ENCODE data around the gene ANKRD63.

The ANKRD63 gene

DNA sequence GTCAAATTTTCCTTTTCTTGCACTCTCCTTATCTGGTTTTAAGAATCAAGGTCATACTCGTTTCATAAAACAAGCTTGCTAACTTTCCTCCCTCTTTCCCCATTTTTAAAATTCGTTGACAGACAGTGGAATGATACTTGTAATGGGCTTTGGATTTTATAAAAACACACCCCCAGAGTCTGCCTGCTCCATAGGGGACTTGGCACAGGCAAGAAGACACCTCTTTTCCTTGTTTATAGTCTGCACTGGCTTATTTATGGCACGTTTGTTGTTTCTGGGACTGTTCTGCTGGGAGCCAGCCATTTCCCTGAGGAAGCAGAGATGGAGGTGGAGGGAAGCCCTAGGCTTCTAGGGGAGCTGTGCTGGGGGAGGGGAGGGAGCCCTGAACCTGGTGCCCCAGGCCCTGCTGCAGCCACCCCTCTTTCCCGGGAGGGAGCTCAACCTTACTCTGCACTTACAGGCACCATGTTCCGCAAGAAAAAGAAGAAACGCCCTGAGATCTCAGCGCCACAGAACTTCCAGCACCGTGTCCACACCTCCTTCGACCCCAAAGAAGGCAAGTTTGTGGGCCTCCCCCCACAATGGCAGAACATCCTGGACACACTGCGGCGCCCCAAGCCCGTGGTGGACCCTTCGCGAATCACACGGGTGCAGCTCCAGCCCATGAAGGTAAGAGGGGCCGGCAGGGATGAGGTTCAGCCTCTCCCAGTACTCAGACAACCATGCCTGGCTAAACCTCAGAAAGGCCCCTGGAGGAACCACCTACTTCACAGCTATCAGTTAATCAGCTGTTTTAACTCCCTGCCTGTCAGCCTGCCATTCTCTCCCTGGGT, 18.3 kb downstream of the ANKRD63 start:
- no peak for ATAC-seq
- TF ChIP-seq ZNF70 (CRISPR knock-in tag; IDR thresholded peaks at IDR 0.05) (no peak), ZNF565 (CRISPR knock-in tag; conservative IDR thresholded peaks at IDR 0.05; ENCODE audit: low read depth) (no peak), ZFP3 (CRISPR knock-in tag; IDR thresholded peaks at IDR 0.05) (no peak), ARNTL (CRISPR knock-in tag; IDR thresholded peaks at IDR 0.05; ENCODE audit: borderline replicate concordance, low read depth) (no peak), SNAI2 (CRISPR knock-in tag; IDR thresholded peaks at IDR 0.05) (no peak)
- TF ChIP-seq, protein P1, sequence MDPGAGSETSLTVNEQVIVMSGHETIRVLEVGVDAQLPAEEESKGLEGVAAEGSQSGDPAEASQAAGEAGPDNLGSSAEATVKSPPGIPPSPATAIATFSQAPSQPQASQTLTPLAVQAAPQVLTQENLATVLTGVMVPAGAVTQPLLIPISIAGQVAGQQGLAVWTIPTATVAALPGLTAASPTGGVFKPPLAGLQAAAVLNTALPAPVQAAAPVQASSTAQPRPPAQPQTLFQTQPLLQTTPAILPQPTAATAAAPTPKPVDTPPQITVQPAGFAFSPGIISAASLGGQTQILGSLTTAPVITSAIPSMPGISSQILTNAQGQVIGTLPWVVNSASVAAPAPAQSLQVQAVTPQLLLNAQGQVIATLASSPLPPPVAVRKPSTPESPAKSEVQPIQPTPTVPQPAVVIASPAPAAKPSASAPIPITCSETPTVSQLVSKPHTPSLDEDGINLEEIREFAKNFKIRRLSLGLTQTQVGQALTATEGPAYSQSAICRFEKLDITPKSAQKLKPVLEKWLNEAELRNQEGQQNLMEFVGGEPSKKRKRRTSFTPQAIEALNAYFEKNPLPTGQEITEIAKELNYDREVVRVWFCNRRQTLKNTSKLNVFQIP (CRISPR knock-in tag; IDR thresholded peaks at IDR 0.05; ENCODE audit: borderline replicate concordance, low read depth) = no peak

DNA sequence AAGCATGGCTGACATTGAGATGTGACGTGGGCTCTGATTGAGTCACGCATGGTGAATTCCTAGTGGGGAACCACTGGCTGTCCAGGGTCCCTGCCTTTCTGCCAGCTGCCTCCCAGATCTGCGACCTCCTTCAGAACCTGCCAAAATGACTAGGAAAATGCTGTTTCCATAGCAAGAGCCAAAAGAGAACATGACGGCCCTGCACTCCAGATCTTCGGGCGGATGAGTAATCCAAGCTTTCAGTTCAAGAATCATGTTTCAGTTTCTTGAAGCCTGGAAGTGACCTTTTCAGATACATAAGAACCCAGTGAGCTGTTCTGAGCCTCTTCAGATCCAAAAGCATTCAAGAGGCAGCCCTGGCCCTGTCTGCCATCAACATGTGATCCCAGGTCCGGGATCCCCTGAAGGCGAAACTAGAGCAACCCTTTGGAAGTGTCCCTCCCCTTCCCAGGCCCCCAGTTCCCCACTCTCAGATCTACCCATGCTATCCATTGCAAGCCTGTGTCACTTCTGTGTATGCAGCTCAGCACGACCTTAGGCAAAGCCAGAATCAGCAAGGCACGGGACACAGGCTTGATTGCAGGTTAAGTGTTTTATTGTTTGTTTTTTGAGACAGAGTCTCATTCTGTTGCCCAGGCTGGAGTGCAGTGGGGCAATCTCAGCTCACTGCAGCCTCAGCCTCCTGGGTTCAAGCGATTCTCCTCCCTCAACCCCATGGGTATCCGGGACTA, 19.7 kb downstream of the ANKRD63 start:
- peak; percentile 12; the same call in 2 of the 3 replicates for ATAC-seq
- TF ChIP-seq ZNF8 (CRISPR knock-in tag; IDR thresholded peaks at IDR 0.05) = no peak
- no peak for TF ChIP-seq ARNTL (CRISPR knock-in tag; IDR thresholded peaks at IDR 0.05; ENCODE audit: borderline replicate concordance, low read depth)
- TF ChIP-seq ZNF70 (CRISPR knock-in tag; IDR thresholded peaks at IDR 0.05) = no peak
- TF ChIP-seq TOX (CRISPR knock-in tag; IDR thresholded peaks at IDR 0.05; ENCODE audit: borderline replicate concordance) = no peak
- TF ChIP-seq, protein P1 (CRISPR knock-in tag; IDR thresholded peaks at IDR 0.05; ENCODE audit: borderline replicate concordance, low read depth) = no peak
- no peak for TF ChIP-seq ZFP30 (CRISPR knock-in tag; IDR thresholded peaks at IDR 0.05)
- no peak for TF ChIP-seq ISL1 (CRISPR knock-in tag; IDR thresholded peaks at IDR 0.05)
- TF ChIP-seq, protein P2, sequence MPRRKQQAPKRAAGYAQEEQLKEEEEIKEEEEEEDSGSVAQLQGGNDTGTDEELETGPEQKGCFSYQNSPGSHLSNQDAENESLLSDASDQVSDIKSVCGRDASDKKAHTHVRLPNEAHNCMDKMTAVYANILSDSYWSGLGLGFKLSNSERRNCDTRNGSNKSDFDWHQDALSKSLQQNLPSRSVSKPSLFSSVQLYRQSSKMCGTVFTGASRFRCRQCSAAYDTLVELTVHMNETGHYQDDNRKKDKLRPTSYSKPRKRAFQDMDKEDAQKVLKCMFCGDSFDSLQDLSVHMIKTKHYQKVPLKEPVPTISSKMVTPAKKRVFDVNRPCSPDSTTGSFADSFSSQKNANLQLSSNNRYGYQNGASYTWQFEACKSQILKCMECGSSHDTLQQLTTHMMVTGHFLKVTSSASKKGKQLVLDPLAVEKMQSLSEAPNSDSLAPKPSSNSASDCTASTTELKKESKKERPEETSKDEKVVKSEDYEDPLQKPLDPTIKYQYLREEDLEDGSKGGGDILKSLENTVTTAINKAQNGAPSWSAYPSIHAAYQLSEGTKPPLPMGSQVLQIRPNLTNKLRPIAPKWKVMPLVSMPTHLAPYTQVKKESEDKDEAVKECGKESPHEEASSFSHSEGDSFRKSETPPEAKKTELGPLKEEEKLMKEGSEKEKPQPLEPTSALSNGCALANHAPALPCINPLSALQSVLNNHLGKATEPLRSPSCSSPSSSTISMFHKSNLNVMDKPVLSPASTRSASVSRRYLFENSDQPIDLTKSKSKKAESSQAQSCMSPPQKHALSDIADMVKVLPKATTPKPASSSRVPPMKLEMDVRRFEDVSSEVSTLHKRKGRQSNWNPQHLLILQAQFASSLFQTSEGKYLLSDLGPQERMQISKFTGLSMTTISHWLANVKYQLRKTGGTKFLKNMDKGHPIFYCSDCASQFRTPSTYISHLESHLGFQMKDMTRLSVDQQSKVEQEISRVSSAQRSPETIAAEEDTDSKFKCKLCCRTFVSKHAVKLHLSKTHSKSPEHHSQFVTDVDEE (CRISPR knock-in tag; IDR thresholded peaks at IDR 0.05) = no peak
- TF ChIP-seq ZC3H10 (CRISPR knock-in tag; IDR thresholded peaks at IDR 0.05) = no peak
- TF ChIP-seq, protein P3, sequence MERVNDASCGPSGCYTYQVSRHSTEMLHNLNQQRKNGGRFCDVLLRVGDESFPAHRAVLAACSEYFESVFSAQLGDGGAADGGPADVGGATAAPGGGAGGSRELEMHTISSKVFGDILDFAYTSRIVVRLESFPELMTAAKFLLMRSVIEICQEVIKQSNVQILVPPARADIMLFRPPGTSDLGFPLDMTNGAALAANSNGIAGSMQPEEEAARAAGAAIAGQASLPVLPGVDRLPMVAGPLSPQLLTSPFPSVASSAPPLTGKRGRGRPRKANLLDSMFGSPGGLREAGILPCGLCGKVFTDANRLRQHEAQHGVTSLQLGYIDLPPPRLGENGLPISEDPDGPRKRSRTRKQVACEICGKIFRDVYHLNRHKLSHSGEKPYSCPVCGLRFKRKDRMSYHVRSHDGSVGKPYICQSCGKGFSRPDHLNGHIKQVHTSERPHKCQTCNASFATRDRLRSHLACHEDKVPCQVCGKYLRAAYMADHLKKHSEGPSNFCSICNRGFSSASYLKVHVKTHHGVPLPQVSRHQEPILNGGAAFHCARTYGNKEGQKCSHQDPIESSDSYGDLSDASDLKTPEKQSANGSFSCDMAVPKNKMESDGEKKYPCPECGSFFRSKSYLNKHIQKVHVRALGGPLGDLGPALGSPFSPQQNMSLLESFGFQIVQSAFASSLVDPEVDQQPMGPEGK (CRISPR knock-in tag; IDR thresholded peaks at IDR 0.05; ENCODE audit: borderline replicate concordance) = no peak
- TF ChIP-seq ESRRG (CRISPR knock-in tag; IDR thresholded peaks at IDR 0.05) = no peak
- no peak for TF ChIP-seq OSR1 (CRISPR knock-in tag; IDR thresholded peaks at IDR 0.05)
- no peak for TF ChIP-seq GLIS3 (CRISPR knock-in tag; IDR thresholded peaks at IDR 0.05)

DNA sequence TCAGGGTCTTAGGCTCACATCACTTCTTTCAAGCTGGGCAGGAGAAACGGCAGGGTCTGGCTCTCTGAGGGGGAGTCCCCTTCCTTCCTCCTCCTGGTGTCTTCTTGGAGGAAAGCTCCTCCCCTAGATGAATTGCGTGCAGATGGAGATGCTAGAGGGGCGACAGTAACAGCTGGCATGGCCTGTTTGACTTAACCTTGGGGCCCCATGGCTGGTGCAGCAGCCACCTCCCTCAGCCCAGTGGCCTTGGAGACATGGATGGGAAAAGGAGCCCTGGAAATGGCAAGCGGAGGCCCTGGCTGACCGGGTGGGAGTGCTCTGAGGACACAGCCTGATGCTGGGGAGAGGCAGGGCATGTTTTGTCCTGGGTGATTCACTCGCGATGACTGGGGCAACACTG, 23.8 kb downstream of the ANKRD63 start:
- TF ChIP-seq TCF4 (CRISPR knock-in tag; IDR thresholded peaks at IDR 0.05; ENCODE audit: borderline replicate concordance) (no peak), SNAI2 (CRISPR knock-in tag; IDR thresholded peaks at IDR 0.05) (no peak), ESRRG (CRISPR knock-in tag; IDR thresholded peaks at IDR 0.05) (no peak)
- TF ChIP-seq, protein P4, sequence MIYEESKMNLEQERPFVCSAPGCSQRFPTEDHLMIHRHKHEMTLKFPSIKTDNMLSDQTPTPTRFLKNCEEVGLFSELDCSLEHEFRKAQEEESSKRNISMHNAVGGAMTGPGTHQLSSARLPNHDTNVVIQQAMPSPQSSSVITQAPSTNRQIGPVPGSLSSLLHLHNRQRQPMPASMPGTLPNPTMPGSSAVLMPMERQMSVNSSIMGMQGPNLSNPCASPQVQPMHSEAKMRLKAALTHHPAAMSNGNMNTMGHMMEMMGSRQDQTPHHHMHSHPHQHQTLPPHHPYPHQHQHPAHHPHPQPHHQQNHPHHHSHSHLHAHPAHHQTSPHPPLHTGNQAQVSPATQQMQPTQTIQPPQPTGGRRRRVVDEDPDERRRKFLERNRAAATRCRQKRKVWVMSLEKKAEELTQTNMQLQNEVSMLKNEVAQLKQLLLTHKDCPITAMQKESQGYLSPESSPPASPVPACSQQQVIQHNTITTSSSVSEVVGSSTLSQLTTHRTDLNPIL (CRISPR knock-in tag; IDR thresholded peaks at IDR 0.05; ENCODE audit: low read depth) = no peak
- ATAC-seq = no peak

Measured in SK-N-SH treated with all-trans-retinoic acid at 6 μM for 48 hours (cell line).